CD4-positive, alpha-beta T cell treated with Interleukin-1 beta for 1 hour (primary cell): ENCODE measurements around the gene RAN.
"Not testable (repeated sequence)": the region's sequence is repeated elsewhere in the genome, so short reads cannot be mapped to it uniquely, and the experiment has no call there.

Source experiments
- DNase-seq, 2 donors: peaks; one replicate each; pipeline ENCODE4 v3.0.0-alpha.2; 2020 to 2022

The RAN gene

GRCh38 chr12:130871286-130872178 lies at the start of gene RAN:
Gene RAN (plus strand): TSS chr12:130872066. CDS start chr12:130872594, 528 bp downstream.
- DNase-seq = peak; percentile 94 to 96

- DNase-seq = no peak
These were observed 46.1 kb upstream of the RAN start for GRCh38 chr12:130825771-130826150.

GRCh38 chr12:130826151-130826801 lies 45.6 kb upstream of the RAN start:
- peak; percentile 69 to 72 for DNase-seq

DNA sequence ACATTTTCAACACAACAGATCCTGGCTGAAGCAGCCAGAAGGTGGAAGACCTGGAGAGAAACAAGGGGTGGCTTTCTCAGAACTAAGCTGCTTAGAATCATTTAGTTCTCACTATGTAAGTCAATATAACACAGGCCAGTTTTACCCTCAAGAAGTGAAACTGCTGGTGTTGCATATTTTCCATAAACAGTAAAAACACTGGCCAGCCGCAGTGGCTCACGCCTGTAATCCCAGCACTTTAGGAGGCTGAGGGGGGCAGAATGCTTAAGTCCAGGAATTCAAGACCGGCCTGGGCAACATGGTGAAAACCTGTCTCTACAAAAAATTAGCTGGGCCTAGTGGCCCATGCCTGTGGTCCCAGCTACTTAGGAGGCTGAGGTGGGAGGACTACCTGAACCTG lies 44.4 kb upstream of the RAN start:
- DNase-seq = no peak

DNA sequence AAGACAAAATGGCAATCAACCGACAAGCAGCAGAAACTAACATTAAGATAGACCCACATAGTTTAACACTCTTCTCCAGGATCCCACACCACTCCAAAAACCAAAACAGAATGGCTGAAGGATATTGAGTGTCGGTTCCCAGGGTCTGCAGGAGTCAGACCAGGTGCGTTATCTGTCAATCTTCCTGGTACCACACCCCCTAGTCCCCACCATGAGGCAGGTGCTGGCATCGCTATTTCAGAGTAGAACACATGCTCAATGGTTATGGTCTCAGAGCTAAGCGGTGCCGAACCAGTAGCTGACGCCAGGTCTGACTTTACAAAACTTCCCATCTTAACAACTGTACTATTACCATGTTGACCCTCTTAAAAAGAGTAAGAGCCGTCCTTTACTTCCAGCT lies 43.0 kb upstream of the RAN start:
- DNase-seq = no peak

DNA sequence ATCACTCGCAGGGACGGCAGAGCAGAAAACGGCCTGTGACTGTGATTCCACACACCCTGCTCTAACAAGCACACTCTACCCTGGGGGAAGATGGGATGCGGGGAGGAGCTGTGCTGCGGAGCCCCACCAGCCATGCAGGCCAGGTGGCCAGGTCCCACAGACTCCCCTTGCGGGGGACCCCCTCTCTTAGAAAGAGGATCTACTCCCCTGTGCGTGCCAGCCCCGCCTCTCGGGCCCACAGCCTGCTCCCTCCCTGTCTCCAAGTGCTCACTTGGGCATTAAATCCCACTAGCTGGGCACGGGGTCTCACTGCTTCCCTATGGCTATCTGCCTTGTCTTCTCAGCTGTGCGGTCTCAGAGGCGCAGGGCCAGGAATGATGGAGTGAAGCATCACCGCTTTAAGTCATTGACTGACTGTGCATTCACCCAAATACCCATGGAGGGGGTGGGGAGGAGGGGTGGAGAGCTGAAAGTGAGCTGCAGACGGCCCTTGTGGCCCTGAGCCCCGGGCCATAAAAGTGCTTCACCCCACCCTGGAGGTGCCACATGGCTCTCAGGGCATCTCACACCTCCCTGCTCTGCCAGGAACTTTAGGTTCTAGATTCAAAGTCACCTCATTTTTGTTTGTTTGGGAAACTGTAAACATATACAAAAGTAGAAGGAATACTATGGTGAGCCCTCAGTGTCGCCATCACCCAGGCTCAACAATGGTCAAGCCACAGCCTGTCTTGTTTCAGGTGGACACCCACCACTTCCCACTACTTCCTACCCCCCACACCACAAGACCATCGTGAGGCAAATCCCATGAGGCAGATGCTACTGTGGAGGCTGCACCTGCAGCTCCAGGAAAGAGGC lies 42.2 kb upstream of the RAN start:
- DNase-seq = no peak

GRCh38 chr12:130830246-130830551 lies 41.7 kb upstream of the RAN start:
- no peak for DNase-seq

DNA sequence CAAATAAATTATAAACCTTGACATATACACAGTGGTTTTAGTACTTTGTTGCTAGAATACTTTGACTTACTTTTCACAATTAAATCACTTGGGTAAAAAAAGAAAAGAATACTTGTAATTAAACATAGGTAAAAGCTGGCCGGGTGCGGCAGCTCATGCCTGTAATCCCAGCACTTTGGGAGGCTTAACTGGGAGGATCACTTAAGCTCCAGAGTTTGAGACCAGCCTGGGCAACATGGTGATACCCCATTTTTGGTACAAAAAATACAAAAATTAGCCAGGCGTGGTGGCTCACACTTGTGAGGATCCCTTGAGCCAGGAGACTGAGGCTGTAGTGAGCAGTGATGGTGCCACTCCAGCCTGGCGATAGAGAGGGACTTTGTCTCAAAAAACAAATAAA lies 40.6 kb upstream of the RAN start:
- DNase-seq = no peak

DNA sequence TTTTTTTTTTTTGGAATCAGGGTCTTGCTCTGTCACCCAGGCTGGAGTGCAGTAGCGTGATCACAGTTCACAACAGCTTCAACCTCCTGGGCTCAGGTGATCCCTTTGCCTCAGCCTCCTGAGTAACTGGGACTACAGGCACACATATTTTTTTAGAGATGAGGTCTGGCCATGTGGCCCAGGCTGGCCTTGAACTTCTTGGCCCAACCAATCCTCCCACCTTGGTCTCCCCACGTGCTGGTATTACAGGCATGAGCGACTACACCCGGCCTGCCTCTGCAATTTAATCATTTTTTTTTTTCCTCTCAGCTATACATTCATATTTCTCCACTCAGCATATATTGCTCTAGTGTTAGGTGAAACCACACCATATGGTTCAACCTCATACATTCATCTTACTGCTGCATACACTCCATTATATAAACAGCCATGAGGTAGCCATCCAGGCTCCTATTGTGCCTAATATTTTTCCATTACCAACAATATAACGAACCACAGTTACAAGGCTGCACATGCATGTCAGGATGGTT lies 39.9 kb upstream of the RAN start:
- no peak for DNase-seq

GRCh38 chr12:130832561-130833209 lies 39.2 kb upstream of the RAN start:
- DNase-seq = peak in 1 of 2 donors; percentile 7

DNA sequence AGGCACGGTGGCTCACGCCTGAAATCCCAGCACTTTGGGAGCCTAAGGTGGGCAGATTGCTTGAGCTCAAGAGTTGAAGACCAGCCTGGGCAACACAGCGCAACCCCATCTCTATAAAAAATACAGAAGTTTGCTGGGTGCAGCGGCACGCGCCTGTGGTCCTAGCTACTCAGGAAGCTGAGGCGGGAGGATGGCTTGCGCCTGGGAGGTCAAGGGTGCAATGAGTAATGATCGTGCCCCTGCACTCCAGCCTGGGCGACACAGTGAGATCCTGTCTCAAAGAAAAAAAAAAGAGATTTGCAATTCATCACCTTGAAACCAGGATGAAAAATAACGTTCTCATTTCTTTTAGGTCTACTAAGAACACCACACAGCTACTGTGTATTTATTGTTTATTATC lies 36.9 kb upstream of the RAN start:
- no peak for DNase-seq

DNA sequence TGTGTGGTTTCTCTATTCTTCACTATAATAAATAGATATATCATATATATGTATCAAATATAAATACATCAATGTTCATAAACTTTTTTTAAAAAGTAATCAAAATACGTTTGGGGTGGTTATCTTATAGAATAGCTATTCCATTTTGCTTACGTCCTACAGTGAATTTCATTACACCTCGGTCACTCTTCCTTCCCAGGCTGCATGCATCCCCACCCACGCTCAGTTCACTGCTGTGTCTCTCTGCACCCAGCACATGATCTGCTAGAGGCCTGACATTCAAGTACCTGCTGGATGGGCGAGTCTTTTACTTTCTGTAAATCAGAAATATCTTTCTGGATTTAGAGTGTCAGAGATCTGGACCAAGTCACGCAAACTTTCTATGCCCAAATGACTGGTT lies 36.4 kb upstream of the RAN start:
- DNase-seq = no peak

GRCh38 chr12:130838284-130838950 lies 33.4 kb upstream of the RAN start:
- peak in 1 of 2 donors; percentile 24 for DNase-seq

DNA sequence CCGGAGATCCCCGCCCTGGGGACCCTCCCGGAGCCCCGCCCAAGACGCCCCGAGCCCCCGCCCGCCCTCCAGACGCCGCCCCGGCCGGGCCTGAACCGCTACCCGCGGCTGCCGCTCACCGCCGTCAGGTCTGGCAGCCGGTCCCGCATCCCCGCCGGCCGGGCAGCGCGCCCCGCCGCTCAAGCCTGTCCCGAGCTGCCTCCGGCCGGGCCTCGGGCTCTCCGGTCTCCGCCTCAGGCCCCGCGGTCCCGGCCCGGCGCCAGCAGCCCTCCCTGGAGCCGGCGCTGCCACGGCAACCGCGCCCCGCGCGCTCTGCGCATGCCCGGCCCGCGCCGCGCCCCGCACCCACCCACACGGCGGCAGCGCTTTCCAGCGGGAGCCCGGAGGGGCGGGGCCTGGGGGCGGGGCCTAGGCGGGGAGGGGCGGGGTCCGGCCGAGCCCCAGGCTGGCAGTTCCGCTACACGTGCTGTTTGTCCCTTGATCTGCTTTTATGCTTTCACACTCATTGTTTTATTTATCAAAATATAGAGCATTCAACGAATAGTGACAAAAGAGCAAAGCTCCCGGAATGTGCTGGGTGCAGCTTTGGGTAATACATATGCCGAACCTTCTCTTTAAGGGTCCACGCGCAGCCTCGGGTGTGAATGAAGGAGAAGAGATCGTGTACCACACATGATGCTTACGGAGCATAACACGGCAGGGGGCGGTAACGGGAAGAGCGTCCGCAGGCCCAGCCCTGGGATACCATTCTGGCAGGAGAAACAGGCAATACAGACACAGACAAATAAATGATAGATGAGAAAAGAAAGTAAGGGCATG lies 32.7 kb upstream of the RAN start, which contains the start of gene STX2:
Gene STX2, minus strand, starts transcription at position 300 of the 819 bp plus-strand sequence. Its CDS starts 151 bp downstream, at position 149.
- peak; percentile 90 to 91 for DNase-seq

DNA sequence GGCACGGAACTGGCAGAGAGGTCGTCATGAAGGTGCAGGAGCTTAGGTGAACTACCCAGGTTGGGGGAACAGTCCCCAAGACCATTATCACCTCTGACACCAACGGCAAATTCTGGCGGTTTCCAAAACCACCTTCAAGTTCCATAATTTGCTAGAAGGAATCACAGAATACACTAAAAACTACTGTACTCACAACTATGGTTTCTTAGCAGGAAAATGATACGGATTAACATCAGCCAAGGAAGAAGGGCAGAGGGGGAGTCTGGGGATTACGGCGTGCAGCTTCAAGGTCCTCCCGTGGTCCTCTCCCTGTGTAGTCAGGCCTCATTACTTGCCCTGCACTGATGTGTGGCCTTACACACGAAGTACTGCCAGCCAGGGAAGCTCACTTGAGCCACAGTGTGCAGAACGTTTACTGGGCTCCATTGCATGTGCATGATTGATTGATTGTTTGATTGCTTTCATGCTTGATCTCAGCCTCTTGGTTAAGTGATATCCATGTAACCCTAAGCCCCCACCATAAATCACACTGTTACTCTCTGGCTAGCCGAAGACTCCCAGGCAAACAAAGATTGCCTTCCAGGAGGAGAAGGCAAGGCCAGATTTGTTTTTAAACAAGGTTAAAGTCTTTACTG lies 32.0 kb upstream of the RAN start:
- DNase-seq = no peak

DNA sequence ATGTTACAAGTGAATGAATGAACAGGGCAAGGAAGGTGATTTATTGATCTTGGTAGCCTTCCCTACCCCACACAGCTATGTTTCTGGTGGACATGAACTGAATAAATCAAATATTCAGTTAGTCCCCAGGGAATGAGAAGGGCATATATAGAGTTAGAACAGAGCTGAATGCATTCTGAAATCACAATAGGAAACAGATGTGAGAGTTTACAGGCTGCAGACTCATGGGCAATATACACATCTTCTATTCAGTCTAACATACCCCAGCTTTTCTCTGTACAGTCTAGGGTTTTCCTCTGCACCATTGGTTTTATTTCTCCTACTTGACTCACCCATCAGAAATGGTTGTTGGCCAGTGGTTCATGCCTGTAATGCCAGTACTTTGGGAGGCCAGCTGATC lies 25.5 kb upstream of the RAN start:
- no peak for DNase-seq

- no peak for DNase-seq
These were observed 24.8 kb upstream of the RAN start for GRCh38 chr12:130847112-130847511.

DNA sequence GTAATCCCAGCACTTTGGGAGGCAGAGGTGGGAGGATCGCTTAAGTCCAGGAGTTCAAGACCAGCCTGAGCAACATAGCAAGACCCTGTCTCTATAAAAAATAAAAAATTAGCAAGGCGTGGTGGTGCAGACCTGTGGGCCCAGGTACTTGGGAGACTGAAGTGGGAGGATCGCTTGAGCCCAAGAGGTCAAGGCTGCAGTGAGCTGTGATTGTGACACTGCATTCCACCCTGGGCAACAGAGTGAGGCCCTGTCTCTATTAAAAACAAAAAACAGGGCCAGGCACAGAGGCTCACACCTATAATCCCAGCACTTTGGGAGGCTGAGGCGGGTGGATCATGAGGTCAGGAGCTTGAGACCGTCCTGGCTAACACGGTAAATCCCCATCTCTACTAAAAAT lies 23.8 kb upstream of the RAN start:
- not testable (repeated sequence) for DNase-seq

DNA sequence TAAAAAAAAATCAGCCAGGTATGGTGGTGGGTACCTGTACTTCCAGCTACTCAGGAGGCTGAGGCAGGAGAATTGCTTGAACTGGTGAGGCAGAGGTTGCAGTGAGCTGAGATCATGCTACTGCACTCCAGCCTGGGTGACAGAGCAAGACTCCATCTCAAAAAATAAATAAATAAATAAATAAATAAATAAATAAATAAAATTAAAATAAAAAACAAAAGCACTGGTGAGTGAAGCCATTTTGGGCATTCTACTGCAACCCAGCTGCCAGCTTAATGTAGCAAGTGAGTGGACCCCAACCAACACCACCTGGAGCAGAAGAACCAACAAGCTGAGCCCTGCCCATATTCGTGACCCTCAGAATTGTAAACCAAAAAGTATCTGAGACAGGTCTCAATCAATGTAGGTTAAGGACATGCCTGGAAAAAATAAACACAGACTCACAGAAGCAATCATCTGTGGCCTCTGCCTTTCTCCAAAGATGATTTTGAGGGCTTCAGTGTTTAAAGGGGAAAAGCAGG lies 23.0 kb upstream of the RAN start:
- not testable (repeated sequence) for DNase-seq
